Kidney (tissue), 14 donors: ENCODE results near the gene INAFM2. TPM values are rescaled to one million over a fixed set of nuclear protein-coding genes. Genes with fewer than 3 reads are reported as not detected.

Experiments used
- DNase-seq, 5 donors: peaks; one replicate each; pipeline ENCODE4 v3.0.0-alpha.2; 2013 to 2020
- FAIRE-seq: peaks from 2 replicates; lab custom pipeline; 2012; peaks lifted over from hg19 to GRCh38; lab: Jason Lieb, UNC
- H3K27ac ChIP-seq, 2 donors: one replicate each; pipeline ENCODE4 v1.7.0; 2013; ENCODE audit warnings: low read depth in 2 of 2, low read length in 2 of 2, inconsistent platforms in 1 of 2
- H3K27me3 ChIP-seq: one replicate; pipeline ENCODE4 v1.7.1; 2013; ENCODE audit warnings: low read length, inconsistent platforms; ENCODE audit not compliant: control insufficient read depth, insufficient read depth
- H3K36me3 ChIP-seq, 3 donors: one replicate each; pipeline versions ENCODE4 v1.7.0 to v1.7.1; 2013; ENCODE audit warnings: low read length in 3 of 3, control low read depth in 1 of 3, inconsistent platforms in 1 of 3; ENCODE audit not compliant: insufficient read depth in 3 of 3, control insufficient read depth in 2 of 3
- H3K4me1 ChIP-seq, 3 donors: one replicate each; pipeline versions ENCODE4 v1.7.0 to v1.7.1; 2013; ENCODE audit warnings: low read length in 3 of 3, inconsistent platforms in 1 of 3, low read depth in 1 of 3; ENCODE audit not compliant: control insufficient read depth in 2 of 3, insufficient read depth in 2 of 3
- H3K4me3 ChIP-seq, 3 donors: one replicate each; pipeline versions ENCODE4 v1.7.0 to v1.8.1; 2013; ENCODE audit warnings: low read length in 3 of 3, control low read depth in 1 of 3, inconsistent platforms in 1 of 3
- H3K9ac ChIP-seq, 3 donors: one replicate each; pipeline versions ENCODE4 v1.7.0 to v1.7.1; 2013; ENCODE audit warnings: low read length in 3 of 3, control low read depth in 1 of 3, inconsistent platforms in 1 of 3
- H3K9me3 ChIP-seq, 3 donors: one replicate each; pipeline versions ENCODE4 v1.7.0 to v1.7.1; 2013; ENCODE audit warnings: low read length in 3 of 3, control low read depth in 1 of 3, inconsistent platforms in 1 of 3; ENCODE audit not compliant: control insufficient read depth in 2 of 3, insufficient read depth in 1 of 3
- CTCF ChIP-seq: IDR thresholded peaks from 3 replicates; pipeline ENCODE4 v1.5.1; 2012; ENCODE audit warnings: mild to moderate bottlenecking, moderate library complexity, borderline replicate concordance; ENCODE audit not compliant: insufficient read depth; ENCODE audit errors: extremely low read depth
- intact Hi-C: fragments of 100-400 bp; cut with DNase I; formaldehyde crosslinking; loops from one replicate; pipeline ENCODE4 v1.11.1; 2022
- polyA plus RNA-seq: library from polyadenylated mRNA; stranded (reverse); fragments of 350-450 nt; fragmentation: Illumina TruSeq; extraction: RNeasy Lipid Tissue Mini Kit (QIAGEN cat#74804); gene quantifications from one replicate; pipeline ENCODE4 v1.2.3, GENCODE V29; 2014; ENCODE audit warnings: low read depth, low replicate concordance; ENCODE audit not compliant: insufficient read depth
- total RNA-seq: library from RNA; stranded (reverse); fragmentation: NEBNext Ultra II Directional; extraction: Animal tissue kit (Norgen Biotek cat#: 25700); gene quantifications from one replicate; pipeline ENCODE4 v1.2.1, GENCODE V29; 2021
- donor health status: control.
- donor health status: control.
- donor health status: control.
- donor health status: control.
- donor health status: control.
- donor health status: DM: yes; HTN: yes; CAD: no.
- donor health status: Normal renal cell carcinoma (clear cell type).

The INAFM2 gene
- total and polyA plus RNA-seq, 2 donors from 2014 or later, result 14.7 to 21.6 TPM

GRCh38 chr15:40320931-40321371 is 2.5 kb upstream of the INAFM2 start:
- Histone ChIP-seq H3K9me3 (no peaks in the 10 kb centered on the region), H3K9ac (no peak overlapping the region), H3K4me1 (peaks cover 0 to 7% (median 0%) of the 10 kb centered on the region in 3 donors), H3K36me3 (no peaks in the 10 kb centered on the region), H3K27me3 (no peaks in the 10 kb centered on the region), H3K4me3 (no peak overlapping the region), H3K27ac (no peak overlapping the region)
- peak; percentile 78 for TF ChIP-seq CTCF
- FAIRE-seq, result peak; percentile 25
- intact Hi-C loops, result no loop called here
- DNase-seq, result peak in 4 of 5 donors; percentile 41 to 76 (median 70)

GRCh38 chr15:40322531-40323238 is 807 bp upstream of the INAFM2 start:
- Histone ChIP-seq H3K27ac (peak overlapping the region in 1 of 2 donors; percentile 24), H3K36me3 (no peaks in the 10 kb centered on the region), H3K9me3 (no peaks in the 10 kb centered on the region), H3K27me3 (no peaks in the 10 kb centered on the region), H3K4me1 (peaks cover 0 to 7% (median 0%) of the 10 kb centered on the region in 3 donors), H3K9ac (no peak overlapping the region), H3K4me3 (peak overlapping the region in 1 of 3 donors; percentile 38)
- intact Hi-C loops, result no loop called here
- FAIRE-seq (no peak), DNase-seq (peak; percentile 34 to 69 (median 58))
- TF ChIP-seq CTCF, result no peak

- peaks cover 0 to 10% (median 0%) of the 10 kb centered on the region in 3 donors for H3K4me1 ChIP-seq
- H3K9me3 ChIP-seq, result no peaks in the 10 kb centered on the region
- peak overlapping the region in 2 of 3 donors; percentile 16 to 41 for H3K9ac ChIP-seq
- intact Hi-C loops, result no loop called here
- H3K27me3 ChIP-seq, result no peaks in the 10 kb centered on the region
- no peaks in the 10 kb centered on the region for H3K36me3 ChIP-seq
- no peak overlapping the region for H3K27ac ChIP-seq
- FAIRE-seq (no peak), DNase-seq (peak in 4 of 5 donors; percentile 43 to 85 (median 66))
- no peak for TF ChIP-seq CTCF
- peak overlapping the region; percentile 45 to 53 (median 50) for H3K4me3 ChIP-seq
These were observed 753 bp downstream of the INAFM2 start for GRCh38 chr15:40323953-40324937.
